GM21367 (cell line): Measurements from ENCODE around the gene CLCNKA.
"Not testable (repeated sequence)": the region's sequence is repeated elsewhere in the genome, so short reads cannot be mapped to it uniquely, and the experiment has no call there.

Experiments used
- ATAC-seq: cut with Tn5 transposase; IDR thresholded peaks from one replicate; pipeline ENCODE4 v1.9.1; 2021; ENCODE audit not compliant: unreplicated experiment

The CLCNKA gene

DNA sequence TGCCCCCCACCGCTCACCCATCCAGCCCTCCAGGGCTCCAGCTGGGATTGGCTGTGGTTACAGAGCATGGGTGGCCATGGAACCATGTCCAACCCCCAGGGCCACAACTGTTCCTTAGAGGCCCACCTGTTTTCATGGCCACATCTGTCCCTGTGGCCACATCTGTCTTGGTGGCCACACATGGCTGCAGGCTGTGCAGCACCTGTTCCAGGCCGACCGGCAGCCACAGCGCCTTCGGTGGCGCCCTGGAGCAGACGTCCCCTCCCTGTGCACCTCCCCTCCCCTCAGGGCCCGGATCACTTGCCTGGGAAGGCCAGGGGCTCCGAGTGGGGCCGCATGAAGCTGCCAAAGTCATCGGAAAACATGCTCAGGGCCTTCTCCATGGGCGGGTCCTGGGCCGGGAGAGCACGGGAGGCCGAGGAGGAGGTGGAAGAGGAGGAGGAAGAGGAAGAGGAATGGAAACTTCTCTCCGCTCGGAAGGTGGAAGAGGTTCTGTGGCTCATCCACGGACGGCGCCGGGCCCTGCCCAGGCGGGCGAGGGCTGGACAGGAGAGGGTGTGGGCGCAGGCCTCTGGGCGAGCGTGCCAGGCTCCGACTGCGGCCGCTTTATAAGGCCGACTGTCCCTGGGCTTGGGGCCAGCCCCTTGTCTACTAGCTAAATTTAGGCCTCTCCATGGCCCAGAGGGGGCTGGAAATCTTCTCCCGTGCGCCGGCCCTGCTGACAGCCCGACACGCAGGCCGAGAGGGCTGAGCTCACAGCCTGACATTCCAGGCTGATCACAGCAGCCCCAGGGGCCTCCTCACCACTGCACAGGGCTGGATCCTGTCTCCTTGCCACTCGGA, 4.2 kb upstream of the CLCNKA start, which contains the start of gene HSPB7:
TSS of gene HSPB7 (minus strand) at position 583 of the 843 bp plus-strand sequence. CDS start at position 503, 80 bp downstream.
- ATAC-seq, result no peak

DNA sequence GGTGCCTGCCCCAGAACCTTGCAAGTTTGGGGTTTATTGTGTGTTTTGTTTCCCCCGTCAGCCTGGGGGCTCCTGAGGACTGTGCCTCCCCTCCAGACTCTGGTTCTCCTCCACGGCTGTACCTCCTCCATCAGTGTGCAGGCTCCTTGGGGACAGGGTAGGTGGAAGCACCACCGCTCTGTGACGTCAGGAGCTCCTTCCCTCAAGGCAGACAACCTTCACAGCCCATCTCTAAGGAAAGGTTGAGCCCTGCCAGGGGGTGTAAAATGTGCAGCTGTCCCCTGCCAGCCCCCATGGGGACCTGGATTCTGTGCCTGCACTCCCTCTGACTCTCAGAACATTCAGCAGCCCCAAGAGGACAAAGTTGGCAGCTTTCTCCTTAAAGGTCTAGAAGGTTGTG, 3.5 kb upstream of the CLCNKA start:
- no peak for ATAC-seq

DNA sequence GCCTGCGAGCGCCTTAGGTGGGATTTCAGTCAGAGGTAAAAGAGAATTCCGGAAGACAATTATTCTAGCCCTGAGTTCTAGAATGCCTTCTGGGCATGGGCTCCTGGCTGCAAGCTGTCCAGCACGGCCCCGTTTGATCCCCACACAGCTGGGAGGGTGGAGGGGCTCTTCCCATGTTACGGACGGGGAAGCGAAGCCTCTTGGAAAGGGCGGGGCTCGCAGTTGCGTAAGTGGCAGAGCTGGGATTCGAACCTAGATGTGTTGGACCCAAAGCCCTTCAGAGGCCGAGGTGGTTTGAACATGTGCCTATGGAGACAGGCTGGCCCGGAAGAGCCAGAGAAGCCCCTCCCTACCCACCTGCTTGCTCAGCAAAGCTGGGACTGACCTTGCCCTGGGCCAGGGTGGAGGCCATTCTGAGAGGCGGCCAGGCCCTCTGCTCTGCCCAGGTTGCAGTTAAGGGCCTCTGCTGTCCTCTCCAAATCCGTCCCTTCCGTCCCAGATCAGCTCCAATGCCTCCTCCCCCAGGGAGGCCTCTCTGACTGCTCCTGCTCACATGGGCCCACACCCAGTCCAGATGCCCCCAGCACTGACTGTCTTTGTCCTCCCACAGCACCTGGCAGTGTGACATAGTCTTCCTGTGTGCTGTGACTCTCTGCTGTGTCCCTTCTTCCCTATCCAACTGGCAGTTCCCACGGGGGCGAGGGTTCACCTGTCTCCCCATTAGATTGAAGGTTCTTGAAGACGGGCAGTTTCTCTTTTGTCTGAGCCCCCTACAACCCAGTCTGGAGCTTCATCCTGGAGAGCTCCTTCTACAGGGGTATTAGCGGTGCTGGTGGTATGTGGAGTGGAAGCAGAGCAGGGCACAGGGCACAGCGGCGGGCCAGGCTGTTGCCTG, 2.8 kb upstream of the CLCNKA start:
- ATAC-seq, result no peak

DNA sequence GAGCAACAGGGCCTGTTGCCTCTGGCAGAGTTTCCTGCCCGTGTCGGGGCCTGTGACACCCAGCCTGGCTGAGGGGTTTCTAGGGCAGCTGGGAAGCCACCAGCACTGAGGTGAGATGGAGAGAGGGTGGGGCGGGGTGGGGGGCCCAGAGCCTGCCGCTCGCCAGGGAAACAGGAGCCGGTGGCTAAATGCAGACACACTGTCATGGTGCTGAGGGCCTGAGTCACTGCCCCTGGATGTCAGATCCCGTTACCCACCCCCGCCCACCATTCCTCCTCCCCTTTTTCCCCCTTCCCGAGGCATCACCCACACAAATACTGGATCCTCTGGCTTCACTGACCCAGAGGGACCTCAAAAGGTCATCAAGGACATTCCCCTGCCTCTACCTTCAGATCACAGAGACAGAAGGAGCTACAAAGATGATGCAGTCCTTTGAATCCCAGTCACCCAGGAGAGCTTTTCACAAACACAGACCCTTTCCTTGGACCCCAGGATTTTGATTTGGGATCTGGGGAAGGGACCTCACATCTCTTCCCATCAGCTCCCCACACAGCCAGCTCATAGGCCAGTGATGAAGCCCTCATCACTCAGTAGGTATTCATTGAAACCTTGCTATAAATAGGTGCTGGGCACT, 2.1 kb upstream of the CLCNKA start:
- no peak for ATAC-seq

DNA sequence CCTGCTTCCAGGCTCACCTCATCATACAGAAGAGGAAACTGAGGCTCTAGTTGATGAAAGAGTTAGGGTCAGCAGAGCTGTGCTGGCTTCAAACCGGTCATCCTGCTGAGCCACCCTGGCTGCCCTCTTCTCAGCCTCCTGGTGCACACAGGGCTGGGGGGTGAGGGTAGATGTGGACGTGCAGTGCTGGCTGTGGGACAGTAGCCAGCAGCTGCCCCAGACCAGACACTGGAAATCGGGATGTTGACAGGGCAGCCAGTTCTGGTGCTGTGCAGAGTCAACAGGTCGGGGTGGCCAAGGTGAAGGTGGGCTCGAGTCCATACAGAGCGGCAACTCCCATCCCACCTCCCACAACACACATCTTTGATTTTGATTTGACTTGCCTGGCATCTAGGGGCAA, 1.5 kb upstream of the CLCNKA start:
- ATAC-seq, result no peak

DNA sequence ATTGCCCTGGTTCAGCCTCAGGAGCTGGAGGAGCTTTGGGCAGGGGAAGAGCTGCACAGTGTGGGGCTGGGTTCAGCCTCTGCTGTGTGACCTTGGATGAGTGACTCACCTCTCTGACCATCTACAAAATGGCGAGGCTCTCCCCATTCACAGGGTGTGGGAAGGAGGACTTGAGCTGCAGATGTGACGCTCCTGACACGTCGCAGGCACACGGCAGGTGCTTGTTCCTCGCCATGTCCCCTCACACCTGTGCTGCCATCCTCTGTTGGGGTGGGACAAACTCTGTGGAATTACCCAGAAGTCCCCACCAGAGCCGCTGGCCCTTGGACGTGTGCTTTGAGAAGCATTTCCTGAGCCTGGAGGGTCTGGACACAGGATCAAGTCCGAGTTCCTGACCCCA, 958 bp upstream of the CLCNKA start:
- ATAC-seq, result not testable (repeated sequence)

DNA sequence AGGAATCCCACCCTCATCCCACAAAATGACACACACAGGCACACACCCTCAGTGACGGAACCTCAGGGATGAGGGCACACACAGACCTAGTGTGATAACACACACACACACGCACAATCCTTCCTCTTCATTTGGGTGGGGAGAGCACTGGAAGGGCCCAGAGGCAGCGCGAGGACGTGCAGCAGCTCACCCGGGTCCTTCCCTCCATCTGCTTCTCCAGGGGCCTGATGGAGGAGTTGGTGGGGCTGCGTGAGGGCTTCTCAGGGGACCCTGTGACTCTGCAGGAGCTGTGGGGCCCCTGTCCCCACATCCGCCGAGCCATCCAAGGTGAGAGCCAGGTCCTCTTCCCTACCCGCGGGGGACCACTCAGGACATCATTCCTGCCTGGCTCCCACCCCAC, 557 bp downstream of the CLCNKA start:
- no peak for ATAC-seq

DNA sequence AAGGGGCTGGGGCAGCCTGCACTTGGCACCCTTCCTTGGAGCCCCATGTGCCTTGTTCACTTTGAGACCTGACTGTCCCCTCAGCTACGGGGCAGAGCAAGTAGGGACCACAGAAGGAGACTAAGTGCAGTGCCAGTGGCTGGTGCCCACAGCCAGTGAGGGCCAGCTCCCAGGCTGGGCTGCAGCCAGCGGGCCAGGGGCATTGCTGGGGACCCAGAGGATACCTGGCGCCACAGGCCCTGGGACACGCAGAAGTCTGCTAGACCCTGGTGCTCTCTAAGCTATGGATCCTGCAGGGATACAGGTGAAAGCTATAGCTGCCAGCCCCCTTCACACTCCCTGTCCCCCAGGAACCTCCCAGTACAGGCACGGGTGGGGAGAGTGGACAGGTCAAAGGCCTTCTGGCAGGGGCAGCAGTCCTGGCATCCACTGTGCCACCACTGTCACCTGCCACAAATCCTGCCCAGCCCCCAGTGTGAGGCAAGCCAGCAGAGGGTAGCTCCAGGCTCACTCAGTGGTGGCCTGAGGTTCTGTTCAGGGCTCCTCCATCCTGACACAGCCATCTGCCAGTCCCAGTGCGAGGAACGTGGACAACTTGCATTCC, 1.3 kb downstream of the CLCNKA start:
- ATAC-seq, result no peak

DNA sequence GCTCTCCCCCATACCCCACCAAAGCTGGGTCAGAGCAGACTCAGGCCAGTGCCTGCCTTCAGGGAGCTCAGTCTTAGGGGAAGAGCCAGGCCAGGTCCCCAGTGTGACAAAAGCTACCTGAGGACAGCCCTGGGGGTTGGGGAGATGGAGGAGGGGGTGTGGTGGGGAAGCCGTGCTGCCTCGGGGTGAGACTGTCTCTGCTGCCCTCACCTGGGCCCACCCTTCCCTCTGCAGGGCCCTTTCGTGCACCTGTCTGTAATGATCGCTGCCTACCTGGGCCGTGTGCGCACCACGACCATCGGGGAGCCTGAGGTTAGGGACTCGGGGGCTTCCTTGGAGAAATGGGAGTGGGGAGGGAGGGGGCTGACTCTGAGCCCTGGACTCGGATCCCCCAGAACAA, 4.5 kb downstream of the CLCNKA start:
- not testable (repeated sequence) for ATAC-seq

DNA sequence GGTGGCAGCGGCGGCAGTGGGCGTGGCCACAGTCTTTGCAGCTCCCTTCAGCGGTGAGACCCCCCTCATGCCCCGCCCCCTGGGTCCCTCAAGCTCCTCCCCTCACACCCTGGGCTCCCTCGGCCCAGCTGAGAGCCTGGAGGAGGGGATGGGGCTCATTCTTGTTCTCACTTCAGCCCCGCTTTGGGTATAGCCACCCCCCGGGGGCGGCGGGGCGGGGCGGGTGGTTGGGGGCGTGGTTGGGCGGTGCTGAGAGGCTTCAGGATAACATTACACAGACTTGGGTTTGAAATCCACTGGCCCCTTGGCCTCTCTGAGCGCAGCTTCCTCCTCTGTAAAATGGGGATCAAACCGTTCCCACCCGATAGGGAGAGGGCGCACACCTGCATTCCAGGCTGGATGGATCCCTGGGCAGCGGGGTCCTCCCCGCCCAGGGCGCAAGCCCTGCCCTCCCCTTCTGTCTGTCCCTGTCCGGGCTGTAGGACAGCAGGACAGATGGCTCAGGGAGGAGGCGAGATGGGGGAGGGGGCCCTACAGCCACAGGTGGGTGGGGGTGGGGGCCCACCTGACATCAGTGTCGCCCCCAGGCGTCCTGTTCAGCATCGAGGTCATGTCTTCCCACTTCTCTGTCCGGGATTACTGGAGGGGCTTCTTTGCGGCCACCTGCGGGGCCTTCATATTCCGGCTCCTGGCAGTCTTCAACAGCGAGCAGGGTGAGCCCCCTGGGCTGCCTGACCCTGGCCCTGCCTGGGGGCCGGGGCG, 5.1 kb downstream of the CLCNKA start:
- ATAC-seq, result no peak

DNA sequence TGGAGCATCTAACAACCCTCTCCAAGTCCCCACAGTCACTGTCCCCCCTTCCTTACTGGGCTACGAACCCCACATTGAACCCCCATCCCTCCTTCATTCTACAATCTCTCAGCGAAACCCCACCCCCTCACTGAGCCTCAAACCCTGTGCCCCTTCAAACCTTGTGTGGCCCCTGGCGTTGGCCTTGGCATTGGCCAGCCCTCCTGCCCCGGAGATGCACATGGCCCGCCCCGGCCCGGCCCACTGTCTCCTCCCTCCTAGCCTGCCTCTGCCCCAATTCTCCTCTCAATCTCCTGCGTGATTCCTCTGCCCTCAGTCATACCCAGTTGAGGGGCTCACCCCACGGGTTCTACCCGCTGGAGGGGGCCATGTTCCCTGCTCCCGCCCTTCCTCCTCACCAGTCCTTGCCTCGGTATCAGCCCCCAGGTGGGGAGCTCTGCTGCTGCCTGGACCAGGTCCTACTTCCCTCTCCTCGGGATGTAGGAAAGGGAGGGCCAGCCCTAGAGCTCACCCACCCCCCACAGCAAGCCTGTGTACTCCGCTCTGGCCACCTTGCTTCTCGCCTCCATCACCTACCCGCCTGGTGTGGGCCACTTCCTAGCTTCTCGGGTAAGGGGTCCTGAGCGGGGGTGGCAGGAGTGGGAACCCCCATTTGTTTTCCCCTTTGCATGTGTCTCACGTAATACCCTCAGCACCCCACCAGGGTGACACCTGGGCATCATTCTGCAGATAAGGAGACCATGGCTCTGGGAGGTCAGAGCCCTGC, 6.6 kb downstream of the CLCNKA start:
- no peak for ATAC-seq

DNA sequence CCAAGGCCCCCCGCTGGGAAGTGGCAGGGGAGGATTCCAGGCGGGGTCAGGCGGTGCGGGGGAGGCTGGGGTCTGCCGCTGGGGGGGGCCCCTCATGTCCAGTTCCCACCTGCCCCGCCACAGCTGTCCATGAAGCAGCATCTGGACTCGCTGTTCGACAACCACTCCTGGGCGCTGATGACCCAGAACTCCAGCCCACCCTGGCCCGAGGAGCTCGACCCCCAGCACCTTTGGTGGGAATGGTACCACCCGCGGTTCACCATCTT, 7.1 kb downstream of the CLCNKA start:
- not testable (repeated sequence) for ATAC-seq

DNA sequence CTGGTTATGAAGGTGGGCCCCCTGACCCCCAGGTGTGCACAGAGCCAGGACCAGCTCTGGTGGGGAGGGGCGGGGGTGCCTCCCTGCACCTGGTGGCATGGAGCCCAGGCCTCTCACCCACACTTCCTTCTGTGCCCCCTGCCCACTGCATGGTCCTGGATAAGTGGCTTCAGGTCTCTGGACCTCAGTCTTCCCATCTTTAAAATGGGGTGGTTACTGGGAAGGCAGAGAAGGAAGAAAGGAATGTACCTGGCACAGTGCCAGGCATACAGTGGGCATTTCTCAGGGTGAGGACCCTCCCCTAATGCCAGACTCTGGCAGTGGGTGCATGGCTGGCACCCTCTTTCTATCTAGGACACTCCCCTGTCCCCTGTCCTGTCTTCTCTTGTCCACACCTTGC, 7.5 kb downstream of the CLCNKA start:
- no peak for ATAC-seq

DNA sequence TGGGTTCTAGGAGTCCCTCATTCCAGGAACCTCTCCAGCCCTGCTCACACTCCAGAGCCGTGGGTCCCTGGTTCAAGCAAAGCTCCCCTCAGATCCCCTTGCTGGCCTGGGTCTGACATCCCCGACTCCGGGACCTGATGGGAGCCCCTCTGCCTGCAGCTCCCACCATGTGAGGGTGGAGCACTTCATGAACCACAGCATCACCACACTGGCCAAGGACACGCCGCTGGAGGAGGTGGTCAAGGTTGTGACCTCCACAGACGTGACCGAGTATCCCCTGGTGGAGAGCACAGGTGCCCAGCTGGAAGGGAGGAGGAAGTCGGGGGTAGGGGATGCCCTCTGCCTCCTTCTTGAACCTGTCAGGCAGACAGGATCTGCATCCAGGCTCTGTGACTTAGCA, 9.7 kb downstream of the CLCNKA start:
- no peak for ATAC-seq

DNA sequence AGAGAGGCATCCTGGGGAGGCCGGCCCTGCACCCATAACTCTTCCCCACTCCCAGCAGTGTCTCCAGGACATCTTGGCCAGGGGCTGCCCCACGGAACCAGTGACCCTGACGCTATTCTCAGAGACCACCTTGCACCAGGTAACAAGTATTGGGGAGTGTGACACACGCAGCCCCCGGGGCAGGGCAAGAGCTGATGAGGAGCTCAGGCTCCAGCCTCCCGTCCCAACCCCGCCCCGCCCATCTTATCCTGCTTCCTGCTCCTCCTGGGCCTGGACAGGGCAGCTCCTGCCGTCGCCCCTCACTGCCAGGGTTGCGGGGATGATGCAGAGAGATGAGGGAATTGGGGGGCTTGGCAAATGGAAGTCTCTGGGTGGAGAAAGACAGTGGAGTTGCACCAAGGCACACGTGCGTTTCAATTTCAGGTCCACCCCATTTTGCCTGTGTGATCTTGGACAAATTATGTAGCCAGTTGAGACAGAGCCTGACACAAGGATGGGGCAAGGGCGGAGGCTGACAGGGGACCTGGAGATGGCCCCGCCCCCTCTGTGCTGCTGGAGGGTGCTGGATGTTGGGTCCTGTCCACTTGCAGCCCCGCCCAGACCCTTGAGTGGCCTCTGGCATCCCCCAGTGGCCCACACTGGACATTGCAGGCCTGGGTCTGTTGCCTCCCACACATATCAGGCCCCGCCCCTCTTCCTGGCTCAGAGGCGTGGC, 10.7 kb downstream of the CLCNKA start:
- ATAC-seq, result no peak

DNA sequence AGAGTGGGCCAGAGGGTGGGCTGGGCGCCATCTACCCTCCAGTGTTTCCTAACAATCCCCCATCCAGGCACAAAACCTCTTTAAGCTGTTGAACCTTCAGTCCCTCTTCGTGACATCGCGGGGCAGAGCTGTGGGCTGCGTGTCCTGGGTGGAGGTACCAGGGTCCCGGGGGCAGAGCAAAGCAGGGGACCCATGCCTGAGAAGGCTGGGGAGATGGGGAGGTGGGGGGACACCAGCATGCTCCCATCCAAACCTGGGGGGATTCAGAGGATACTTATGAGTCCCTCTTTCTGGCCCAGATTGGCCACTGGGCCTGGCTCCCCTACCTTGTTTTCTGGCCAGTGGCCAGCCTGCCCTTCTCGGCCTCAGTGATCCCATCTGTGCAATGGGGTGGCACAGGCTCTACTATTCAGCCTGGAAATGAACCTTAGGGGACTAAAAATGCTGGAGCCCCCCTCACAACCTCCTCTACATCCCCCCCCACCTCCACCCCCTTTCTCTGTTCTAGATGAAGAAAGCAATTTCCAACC, 11.3 kb downstream of the CLCNKA start:
- not testable (repeated sequence) for ATAC-seq

DNA sequence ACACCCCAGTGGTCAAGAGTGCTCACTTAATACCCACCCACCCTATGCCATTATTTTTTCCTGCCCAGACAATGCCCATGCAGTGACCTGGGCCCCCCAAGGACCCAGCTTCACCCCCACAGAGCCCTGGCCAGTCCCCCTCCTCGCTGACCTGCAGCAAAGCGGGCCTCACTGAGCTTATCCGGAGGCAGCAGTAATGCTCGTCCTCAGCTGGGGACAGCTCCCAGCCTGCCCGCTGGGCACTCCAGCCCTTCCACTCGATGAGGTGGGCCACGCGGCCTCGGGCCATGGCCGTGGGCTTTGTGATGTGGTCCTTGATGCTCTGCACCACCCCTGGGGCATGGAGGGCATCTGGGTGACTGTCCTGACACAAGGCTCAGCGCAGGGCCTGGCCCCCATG, 14.6 kb downstream of the CLCNKA start:
- not testable (repeated sequence) for ATAC-seq

DNA sequence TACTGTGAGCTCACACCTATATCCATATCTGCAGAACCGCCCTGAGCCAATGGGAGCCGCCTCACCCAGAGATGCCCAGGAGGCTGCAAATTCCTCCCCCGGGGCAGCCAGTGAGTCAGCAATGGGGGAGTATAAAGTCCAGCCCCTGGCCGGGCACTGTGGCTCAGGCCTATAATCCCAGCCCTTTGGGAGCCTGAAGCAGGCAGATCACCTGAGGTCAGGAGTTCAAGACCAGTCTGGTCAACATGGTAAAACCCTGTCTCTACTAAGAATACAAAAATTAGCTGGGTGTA, 16.7 kb downstream of the CLCNKA start:
- ATAC-seq, result no peak

DNA sequence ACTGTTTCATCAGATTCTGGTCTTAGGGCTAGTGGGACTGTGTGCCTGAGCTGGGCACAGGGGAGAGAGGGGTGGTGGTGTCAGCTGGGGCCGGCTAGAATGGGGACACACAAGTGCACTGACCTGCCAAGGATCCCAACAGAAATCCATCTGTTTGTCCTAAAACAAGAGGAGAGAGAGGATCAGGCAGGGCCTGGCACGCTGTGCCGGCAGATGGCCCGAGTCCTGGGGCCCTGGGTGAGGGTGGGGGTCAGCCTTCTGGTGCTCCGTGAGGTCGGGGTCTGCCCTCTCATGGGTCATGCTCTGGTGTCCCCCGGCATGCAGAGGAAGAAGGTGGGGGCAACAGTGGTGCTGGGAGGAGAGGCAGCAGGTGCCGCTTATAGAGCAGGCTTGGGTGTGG, 18.0 kb downstream of the CLCNKA start:
- not testable (repeated sequence) for ATAC-seq
